HL-60 (cell line): ENCODE measurements around the gene SLC10A7.

Experiments
- DNase-seq, 2 experiments: peaks; one replicate each; pipeline ENCODE4 v3.0.0-alpha.2; 2010 to 2020; ENCODE audit warnings: low read depth in 1 of 2, low spot score in 1 of 2
- H3K27ac ChIP-seq: fragments of 250-450 bp; sonication (Bioruptor Pico); replicated peaks from 2 replicates; pipeline ENCODE4 v1.5.1; 2020; ENCODE audit warnings: mild to moderate bottlenecking, moderate library complexity
- H3K27me3 ChIP-seq: fragments of 250-450 bp; sonication (Bioruptor Pico); 2 replicates; pipeline ENCODE4 v1.5.1; 2021; ENCODE audit warnings: mild to moderate bottlenecking, moderate library complexity; ENCODE audit not compliant: insufficient read depth, poor library complexity, severe bottlenecking
- H3K4me3 ChIP-seq: replicated peaks from 2 replicates; pipeline ENCODE4 v1.5.1; 2011; ENCODE audit warnings: mild to moderate bottlenecking, control low read depth, low read length; ENCODE audit not compliant: insufficient read depth
- GABPA ChIP-seq: IDR thresholded peaks from 2 replicates; pipeline ENCODE4 v1.6.1; 2012; ENCODE audit warnings: low read depth
- POLR2AphosphoS5 ChIP-seq: IDR thresholded peaks from 2 replicates; pipeline ENCODE4 v1.6.1; 2012; ENCODE audit warnings: low read depth
- SPI1 ChIP-seq: IDR thresholded peaks from 2 replicates; pipeline ENCODE4 v1.6.1; 2012; ENCODE audit warnings: low read depth, mild to moderate bottlenecking, borderline replicate concordance
- TF ChIP-seq, protein P1 (sequence below): IDR thresholded peaks from 2 replicates; pipeline ENCODE4 v1.6.1; 2012; ENCODE audit warnings: low read depth; ENCODE audit not compliant: insufficient replicate concordance
- TF ChIP-seq, protein P2 (sequence below): IDR thresholded peaks from one replicate; pipeline ENCODE4 v1.5.1; 2011; ENCODE audit warnings: low read length, control low read depth, inconsistent platforms; ENCODE audit not compliant: insufficient read depth

The SLC10A7 gene

GRCh38 chr4:146439999-146440398, 81.7 kb downstream of the SLC10A7 start:
- Histone ChIP-seq H3K27me3 (no peaks in the 10 kb centered on the region), H3K27ac (no peak overlapping the region), H3K4me3 (no peak overlapping the region)
- TF ChIP-seq SPI1 = no peak
- TF ChIP-seq, protein P1, sequence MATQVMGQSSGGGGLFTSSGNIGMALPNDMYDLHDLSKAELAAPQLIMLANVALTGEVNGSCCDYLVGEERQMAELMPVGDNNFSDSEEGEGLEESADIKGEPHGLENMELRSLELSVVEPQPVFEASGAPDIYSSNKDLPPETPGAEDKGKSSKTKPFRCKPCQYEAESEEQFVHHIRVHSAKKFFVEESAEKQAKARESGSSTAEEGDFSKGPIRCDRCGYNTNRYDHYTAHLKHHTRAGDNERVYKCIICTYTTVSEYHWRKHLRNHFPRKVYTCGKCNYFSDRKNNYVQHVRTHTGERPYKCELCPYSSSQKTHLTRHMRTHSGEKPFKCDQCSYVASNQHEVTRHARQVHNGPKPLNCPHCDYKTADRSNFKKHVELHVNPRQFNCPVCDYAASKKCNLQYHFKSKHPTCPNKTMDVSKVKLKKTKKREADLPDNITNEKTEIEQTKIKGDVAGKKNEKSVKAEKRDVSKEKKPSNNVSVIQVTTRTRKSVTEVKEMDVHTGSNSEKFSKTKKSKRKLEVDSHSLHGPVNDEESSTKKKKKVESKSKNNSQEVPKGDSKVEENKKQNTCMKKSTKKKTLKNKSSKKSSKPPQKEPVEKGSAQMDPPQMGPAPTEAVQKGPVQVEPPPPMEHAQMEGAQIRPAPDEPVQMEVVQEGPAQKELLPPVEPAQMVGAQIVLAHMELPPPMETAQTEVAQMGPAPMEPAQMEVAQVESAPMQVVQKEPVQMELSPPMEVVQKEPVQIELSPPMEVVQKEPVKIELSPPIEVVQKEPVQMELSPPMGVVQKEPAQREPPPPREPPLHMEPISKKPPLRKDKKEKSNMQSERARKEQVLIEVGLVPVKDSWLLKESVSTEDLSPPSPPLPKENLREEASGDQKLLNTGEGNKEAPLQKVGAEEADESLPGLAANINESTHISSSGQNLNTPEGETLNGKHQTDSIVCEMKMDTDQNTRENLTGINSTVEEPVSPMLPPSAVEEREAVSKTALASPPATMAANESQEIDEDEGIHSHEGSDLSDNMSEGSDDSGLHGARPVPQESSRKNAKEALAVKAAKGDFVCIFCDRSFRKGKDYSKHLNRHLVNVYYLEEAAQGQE = no peak
- DNase-seq = no peak

DNA sequence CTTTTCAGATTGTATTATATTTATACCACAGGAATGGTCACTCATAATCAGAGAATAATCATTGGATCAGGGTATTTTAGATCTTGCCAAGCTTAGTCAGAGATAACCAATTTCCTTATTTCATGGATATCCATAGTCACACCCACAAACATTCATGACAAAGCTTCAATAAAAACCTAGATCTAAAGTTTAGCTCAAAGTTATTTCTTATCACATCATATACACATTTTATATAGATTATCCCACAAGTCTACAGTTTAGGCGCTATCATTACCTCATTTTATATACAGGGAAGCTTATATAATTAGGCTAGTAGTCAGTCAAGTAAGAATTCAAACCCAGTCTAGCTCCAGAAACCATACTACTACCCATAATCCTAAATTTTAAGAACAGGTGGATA, 82.3 kb downstream of the SLC10A7 start:
- no peak for DNase-seq
- no peaks in the 10 kb centered on the region for H3K27me3 ChIP-seq

DNA sequence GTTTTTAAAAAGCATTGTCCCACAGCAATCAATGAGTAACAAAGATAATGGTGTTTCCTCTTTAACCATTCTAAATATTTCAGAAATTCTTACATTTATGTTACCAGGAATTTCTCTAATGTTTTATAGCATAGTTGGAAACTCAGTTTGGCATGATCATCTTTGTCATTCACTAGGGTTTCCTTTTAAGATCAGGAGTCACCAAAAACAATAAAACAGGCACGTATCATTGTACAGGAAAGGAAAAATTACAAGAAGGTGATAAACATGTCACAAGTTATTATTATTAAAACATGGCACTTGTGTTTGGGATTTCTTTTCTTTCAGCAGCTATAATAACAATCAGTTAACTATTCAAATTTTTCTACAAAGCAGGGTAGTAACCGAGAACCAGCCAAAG, 84.0 kb downstream of the SLC10A7 start:
- TF ChIP-seq POLR2AphosphoS5 = no peak
- TF ChIP-seq GABPA = no peak
- TF ChIP-seq, protein P1 = no peak
- no peak for TF ChIP-seq SPI1
- TF ChIP-seq, protein P2, sequence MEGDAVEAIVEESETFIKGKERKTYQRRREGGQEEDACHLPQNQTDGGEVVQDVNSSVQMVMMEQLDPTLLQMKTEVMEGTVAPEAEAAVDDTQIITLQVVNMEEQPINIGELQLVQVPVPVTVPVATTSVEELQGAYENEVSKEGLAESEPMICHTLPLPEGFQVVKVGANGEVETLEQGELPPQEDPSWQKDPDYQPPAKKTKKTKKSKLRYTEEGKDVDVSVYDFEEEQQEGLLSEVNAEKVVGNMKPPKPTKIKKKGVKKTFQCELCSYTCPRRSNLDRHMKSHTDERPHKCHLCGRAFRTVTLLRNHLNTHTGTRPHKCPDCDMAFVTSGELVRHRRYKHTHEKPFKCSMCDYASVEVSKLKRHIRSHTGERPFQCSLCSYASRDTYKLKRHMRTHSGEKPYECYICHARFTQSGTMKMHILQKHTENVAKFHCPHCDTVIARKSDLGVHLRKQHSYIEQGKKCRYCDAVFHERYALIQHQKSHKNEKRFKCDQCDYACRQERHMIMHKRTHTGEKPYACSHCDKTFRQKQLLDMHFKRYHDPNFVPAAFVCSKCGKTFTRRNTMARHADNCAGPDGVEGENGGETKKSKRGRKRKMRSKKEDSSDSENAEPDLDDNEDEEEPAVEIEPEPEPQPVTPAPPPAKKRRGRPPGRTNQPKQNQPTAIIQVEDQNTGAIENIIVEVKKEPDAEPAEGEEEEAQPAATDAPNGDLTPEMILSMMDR = no peak
- Histone ChIP-seq H3K27ac (no peak overlapping the region), H3K4me3 (no peak overlapping the region), H3K27me3 (no peaks in the 10 kb centered on the region)
- DNase-seq = no peak

More for the DNA sequence above, 82.3 kb downstream of the SLC10A7 start:
- no peak overlapping the region for H3K4me3 ChIP-seq
- TF ChIP-seq POLR2AphosphoS5 (no peak), SPI1 (no peak), GABPA (no peak)
- TF ChIP-seq, protein P1 = no peak
- TF ChIP-seq, protein P2 = no peak
- H3K27ac ChIP-seq = no peak overlapping the region
